ENCODE data around the gene FBXO30. TPM values are rescaled to one million over a fixed set of nuclear protein-coding genes. Genes with fewer than 3 reads are reported as not detected.

Gene FBXO30
- total RNA-seq, 6 experiments from 2014 or later: 12.7 to 14.9 (median 13.9) TPM

DNA sequence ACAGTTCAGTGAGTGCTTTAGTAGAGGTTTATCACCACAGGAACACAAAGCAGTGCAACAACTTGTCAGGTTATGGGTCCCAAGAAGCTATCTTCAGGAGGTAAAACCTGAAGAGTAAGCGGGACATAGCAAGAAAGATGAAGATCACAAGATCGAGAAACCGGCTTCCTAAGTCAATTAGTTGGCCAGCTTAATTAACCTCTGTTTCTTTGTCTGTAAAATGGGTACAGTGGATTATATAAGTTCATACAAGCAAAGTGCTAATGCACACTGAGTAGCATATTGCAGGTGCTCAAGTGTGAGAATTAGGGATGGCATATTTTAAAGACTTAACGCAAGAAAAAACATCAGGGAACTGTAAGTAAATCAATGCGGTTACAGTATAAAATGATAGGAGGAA, 12.5 kb downstream of the FBXO30 start:
- no peaks in the 10 kb centered on the region; the same call in 1 of the 2 replicates for H3K27me3 Mint-ChIP-seq (ENCODE audit: insufficient read depth)
- no peak overlapping the region for H3K27ac Mint-ChIP-seq
- DNase-seq: no peak
- H3K4me1 Mint-ChIP-seq (ENCODE audit: low read depth): peaks cover 6% of the 10 kb centered on the region; the same call in 1 of the 2 replicates
- H3K4me3 Mint-ChIP-seq: no peak overlapping the region
- H3K9me3 Mint-ChIP-seq: no peaks in the 10 kb centered on the region
- TF ChIP-seq, protein P1, sequence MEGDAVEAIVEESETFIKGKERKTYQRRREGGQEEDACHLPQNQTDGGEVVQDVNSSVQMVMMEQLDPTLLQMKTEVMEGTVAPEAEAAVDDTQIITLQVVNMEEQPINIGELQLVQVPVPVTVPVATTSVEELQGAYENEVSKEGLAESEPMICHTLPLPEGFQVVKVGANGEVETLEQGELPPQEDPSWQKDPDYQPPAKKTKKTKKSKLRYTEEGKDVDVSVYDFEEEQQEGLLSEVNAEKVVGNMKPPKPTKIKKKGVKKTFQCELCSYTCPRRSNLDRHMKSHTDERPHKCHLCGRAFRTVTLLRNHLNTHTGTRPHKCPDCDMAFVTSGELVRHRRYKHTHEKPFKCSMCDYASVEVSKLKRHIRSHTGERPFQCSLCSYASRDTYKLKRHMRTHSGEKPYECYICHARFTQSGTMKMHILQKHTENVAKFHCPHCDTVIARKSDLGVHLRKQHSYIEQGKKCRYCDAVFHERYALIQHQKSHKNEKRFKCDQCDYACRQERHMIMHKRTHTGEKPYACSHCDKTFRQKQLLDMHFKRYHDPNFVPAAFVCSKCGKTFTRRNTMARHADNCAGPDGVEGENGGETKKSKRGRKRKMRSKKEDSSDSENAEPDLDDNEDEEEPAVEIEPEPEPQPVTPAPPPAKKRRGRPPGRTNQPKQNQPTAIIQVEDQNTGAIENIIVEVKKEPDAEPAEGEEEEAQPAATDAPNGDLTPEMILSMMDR (IDR thresholded peaks at IDR 0.05): no peak
- H3K36me3 Mint-ChIP-seq (ENCODE audit: low read depth): peaks cover 56% of the 10 kb centered on the region

DNA sequence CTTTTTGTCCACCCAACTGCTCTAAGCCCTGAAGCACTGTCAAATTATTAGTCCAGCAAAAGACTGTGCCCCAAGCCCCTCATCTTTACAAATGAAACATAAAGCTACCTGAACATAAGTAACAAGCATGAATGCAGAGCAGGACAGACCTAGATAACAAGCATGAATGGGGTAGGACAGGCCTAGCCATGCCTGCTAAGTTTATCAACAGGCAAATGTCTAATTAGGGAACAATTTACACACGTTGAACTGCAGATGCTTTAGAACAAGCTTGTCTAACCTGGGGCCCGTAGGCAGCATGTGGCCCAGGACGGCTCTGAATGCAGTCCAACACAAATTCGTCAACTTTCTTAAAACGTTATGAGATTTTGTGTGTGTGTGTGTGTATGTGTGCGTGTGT, 13.6 kb downstream of the FBXO30 start:
- Mint-ChIP-seq H3K4me1 (ENCODE audit: low read depth) (peaks cover 6% of the 10 kb centered on the region; the same call in 1 of the 2 replicates), H3K9me3 (no peaks in the 10 kb centered on the region), H3K36me3 (ENCODE audit: low read depth) (peaks cover 48% of the 10 kb centered on the region), H3K27me3 (ENCODE audit: insufficient read depth) (no peaks in the 10 kb centered on the region; the same call in 1 of the 2 replicates), H3K4me3 (no peak overlapping the region), H3K27ac (no peak overlapping the region)
- TF ChIP-seq, protein P1 (IDR thresholded peaks at IDR 0.05): no peak
- DNase-seq: no peak

DNA sequence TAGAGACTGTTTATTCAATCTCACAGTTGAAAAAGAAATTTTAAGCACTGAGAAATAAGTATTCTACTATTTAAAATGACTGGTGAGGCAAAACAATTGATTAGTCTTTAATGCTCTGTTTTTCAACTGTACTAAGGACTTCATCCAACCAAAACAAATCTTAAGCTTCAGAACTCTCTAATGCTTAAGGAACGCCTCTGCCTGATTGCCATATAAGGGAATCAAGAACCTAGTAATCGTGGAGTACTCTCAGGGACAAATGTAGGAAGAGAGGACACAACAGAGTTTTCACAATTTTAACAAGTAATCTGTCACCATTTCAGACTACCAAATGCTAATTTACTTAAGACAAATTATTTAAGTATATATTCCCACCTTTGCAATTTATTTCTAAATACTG, 16.1 kb downstream of the FBXO30 start:
- H3K36me3 Mint-ChIP-seq (ENCODE audit: low read depth): peaks cover 25% of the 10 kb centered on the region
- TF ChIP-seq, protein P1 (IDR thresholded peaks at IDR 0.05): no peak
- DNase-seq: no peak
- peaks cover 6% of the 10 kb centered on the region; the same call in 1 of the 2 replicates for H3K4me1 Mint-ChIP-seq (ENCODE audit: low read depth)
- no peak overlapping the region for H3K4me3 Mint-ChIP-seq
- no peaks in the 10 kb centered on the region for H3K27me3 Mint-ChIP-seq (ENCODE audit: insufficient read depth)
- H3K9me3 Mint-ChIP-seq: no peaks in the 10 kb centered on the region
- H3K27ac Mint-ChIP-seq: no peak overlapping the region

DNA sequence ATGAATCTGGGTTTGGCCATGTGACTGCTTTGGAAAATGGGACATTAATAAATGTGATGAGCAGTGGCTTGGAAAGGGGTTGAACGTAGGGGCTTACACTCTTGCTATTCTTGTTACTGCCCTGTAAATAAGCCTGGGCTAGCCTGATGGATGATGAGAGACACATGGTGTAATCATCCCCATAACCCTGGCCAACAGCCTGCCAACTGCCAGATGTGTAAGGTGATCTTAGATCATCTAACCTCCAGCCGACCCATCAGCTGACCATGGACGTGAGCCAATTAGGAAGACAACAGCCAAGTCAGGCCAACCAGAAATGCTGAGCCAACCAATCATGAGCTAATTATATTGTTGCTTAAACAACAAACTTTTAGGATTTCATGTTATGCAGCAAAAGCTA, 25.2 kb downstream of the FBXO30 start:
- H3K27ac Mint-ChIP-seq: no peak overlapping the region
- H3K4me1 Mint-ChIP-seq (ENCODE audit: low read depth): 0 out of 2 replicates have a peak, but pooled peaks cover 6% of the 10 kb centered on the region
- TF ChIP-seq, protein P1 (IDR thresholded peaks at IDR 0.05): no peak
- DNase-seq: no peak
- no peaks in the 10 kb centered on the region for H3K27me3 Mint-ChIP-seq (ENCODE audit: insufficient read depth)
- H3K9me3 Mint-ChIP-seq: peaks cover 23% of the 10 kb centered on the region
- H3K4me3 Mint-ChIP-seq: no peak overlapping the region
- H3K36me3 Mint-ChIP-seq (ENCODE audit: low read depth): peaks cover 54% of the 10 kb centered on the region

DNA sequence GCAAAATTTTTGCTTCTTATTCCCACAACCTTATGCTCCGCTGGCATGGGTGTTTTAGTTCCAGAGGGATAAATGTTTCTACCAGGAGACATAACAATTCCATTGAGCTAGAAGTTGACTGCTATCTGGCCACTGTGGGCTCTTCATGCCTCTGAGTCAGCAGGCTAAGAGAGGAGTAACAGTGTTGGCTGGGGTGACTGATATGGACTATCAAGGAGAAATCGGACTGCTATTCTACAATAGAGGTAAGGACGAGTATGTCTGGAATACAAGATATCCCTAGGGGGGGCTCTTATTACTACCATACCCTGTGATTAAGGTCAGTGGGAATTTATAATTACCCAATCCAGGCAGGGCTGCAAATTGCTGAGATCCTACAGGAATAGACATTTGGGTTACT, 26.9 kb downstream of the FBXO30 start:
- Mint-ChIP-seq H3K36me3 (ENCODE audit: low read depth) (peaks cover 53% of the 10 kb centered on the region), H3K27me3 (ENCODE audit: insufficient read depth) (no peaks in the 10 kb centered on the region), H3K27ac (no peak overlapping the region), H3K4me3 (no peak overlapping the region), H3K4me1 (ENCODE audit: low read depth) (0 out of 2 replicates have a peak, but pooled peaks cover 6% of the 10 kb centered on the region), H3K9me3 (peaks cover 23% of the 10 kb centered on the region)
- TF ChIP-seq, protein P1 (IDR thresholded peaks at IDR 0.05): no peak
- DNase-seq: no peak

DNA sequence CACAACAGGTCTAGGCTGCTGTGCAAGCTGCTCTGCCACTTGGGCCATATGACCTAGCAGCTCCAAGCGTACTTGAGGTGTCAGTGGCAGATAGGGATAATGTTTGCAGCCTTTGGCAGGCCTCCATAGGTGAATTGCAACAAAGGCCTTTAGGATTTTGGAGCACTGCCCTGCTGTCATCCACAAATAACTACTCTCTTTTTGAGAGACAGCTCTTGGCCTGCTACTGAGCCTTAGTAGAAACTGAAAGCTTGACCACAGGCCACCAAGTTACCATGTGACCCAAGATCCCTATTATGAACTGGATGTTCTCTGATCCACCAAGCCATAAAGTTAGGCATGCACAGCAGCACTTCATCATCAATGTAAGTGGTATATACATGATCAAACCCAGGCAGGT, 29.9 kb downstream of the FBXO30 start:
- Mint-ChIP-seq H3K4me1 (ENCODE audit: low read depth) (0 out of 2 replicates have a peak, but pooled peaks cover 2% of the 10 kb centered on the region), H3K36me3 (ENCODE audit: low read depth) (peaks cover 45% of the 10 kb centered on the region), H3K4me3 (no peak overlapping the region), H3K27me3 (ENCODE audit: insufficient read depth) (no peaks in the 10 kb centered on the region), H3K9me3 (peaks cover 2% of the 10 kb centered on the region), H3K27ac (no peak overlapping the region)
- no peak for DNase-seq
- TF ChIP-seq, protein P1 (IDR thresholded peaks at IDR 0.05): no peak
